ENCODE data around the gene NLRP1.

DNA sequence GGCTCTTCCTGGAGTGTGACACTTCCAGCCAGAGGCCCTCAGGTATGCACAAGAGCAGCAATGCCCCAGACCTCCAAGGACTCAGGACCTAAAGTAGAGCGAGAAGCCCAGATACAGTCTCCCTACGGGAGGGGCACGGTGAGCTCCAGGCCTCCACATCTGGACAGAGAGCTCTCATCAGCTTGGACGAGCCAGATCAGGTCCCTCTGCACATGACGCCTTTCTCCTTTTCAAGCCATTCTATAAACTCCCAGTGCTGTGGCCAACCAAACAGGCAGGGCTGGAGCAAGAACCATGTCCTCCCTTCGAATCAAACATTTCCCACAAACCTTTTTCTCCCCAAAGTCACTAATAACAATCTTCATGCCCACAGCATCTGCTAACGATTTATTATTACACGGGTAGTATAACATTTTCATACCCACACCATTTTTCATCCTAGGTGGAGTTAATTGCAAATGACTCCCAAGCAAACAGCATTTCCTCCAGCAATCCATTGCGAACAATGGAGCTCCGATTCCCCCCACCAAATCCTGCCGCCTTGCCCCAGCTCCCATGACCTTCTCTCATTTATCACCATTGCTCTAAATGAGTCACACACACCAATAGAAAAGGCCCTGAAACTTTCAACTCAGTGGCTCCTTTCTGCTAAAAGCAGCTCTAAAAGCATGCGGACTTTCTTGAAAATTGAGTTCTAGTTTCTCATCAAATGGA lies 24.2 kb upstream of the NLRP1 start:
- TF ChIP-seq, protein P1, sequence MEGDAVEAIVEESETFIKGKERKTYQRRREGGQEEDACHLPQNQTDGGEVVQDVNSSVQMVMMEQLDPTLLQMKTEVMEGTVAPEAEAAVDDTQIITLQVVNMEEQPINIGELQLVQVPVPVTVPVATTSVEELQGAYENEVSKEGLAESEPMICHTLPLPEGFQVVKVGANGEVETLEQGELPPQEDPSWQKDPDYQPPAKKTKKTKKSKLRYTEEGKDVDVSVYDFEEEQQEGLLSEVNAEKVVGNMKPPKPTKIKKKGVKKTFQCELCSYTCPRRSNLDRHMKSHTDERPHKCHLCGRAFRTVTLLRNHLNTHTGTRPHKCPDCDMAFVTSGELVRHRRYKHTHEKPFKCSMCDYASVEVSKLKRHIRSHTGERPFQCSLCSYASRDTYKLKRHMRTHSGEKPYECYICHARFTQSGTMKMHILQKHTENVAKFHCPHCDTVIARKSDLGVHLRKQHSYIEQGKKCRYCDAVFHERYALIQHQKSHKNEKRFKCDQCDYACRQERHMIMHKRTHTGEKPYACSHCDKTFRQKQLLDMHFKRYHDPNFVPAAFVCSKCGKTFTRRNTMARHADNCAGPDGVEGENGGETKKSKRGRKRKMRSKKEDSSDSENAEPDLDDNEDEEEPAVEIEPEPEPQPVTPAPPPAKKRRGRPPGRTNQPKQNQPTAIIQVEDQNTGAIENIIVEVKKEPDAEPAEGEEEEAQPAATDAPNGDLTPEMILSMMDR (IDR thresholded peaks at IDR 0.05; ENCODE audit: insufficient read depth, low read depth, low read length), result no peak
- no peak for TF ChIP-seq EZH2 (IDR thresholded peaks at IDR 0.05; ENCODE audit: insufficient read depth, low read length)

All from astrocyte (in vitro differentiated cells and primary cell).